ENCODE measurements around the gene VDR.

VDR gene

DNA sequence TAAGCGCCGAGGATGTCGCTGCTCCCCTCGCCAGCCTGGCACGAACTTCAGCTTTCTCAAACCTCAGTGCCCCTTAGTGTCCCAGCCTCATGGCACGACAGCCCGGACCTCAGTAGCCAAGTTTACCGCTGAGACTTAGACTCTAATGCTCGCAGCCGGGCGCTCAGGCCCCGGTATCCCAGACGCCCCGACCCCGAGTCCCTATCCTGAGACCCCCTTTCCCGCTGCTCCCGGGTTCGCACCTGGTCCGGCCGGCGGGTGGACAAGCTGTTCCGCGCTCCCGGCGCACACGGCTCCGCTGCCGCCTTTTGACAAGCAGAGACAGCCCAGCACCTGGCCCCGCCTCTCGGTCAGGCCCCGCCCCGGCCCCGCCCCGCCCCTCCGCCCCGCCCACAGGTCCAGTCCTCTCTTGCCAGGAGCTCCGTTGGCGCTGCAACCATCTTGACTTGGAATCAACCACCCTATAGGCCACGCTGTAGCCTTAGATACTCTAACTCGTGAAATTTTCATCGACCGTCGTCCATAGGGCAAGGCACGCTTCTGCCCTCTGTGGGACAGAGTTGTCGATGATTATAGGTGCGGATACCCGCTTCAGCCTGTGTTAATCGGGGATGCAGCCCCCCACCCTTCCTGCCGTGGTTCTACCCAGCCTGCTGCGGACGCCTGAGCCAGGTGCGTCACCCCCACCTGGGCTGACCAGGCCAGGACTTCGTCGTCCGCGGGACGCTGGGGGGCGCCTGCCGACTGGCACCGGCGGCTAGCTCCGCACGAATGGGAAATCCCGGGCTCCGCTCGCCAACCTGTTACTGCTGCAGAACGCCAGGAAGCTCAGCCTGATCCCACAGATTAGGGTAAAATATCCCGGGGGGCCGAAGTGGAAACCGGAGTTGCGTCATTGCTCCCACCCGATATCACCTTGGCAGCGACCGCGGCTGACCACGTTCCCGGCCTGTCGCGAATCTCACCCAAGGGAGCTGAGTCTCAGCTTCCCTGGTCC lies at the start of gene VDR:
Gene VDR, minus strand, starts transcription at position 282 of the 997 bp plus-strand sequence. CDS start 25,881 bp downstream, outside the sequence.
- peak; percentile 47 for DNase-seq (ENCODE audit: low read depth)

GRCh38 chr12:47954058-47954457 lies 49.3 kb upstream of the VDR start:
- DNase-seq (ENCODE audit: low read depth), result no peak

DNA sequence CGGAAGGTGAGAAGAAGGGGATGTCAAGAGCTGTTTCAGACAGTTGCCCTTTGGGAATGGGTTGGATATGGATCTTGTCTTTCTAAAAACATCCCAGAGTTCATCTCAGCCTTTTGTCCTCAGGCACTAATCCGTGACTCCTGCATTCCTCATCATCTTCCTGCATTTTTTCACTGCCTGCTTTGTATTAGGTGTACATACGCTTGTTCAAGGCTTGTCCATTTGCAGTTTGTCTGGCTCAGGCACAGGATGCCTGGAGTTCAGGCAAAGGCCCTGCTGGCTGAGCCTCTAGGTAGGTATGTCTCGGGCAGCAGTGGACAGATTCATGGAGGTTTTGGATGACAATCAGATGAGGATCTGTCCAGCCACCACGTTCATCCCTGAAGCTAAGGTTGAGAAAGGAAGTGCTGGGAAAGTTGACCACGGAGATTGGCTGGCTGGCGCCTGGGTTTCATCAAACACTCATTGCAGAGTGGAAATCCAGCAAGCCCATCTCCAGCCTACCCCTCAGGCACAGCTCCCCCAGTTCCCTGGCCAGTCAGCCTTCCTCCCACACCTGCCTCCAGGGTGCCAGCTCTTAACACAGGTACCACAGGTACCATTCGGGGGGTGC lies 46.2 kb upstream of the VDR start:
- DNase-seq (ENCODE audit: low read depth), result no peak

DNA sequence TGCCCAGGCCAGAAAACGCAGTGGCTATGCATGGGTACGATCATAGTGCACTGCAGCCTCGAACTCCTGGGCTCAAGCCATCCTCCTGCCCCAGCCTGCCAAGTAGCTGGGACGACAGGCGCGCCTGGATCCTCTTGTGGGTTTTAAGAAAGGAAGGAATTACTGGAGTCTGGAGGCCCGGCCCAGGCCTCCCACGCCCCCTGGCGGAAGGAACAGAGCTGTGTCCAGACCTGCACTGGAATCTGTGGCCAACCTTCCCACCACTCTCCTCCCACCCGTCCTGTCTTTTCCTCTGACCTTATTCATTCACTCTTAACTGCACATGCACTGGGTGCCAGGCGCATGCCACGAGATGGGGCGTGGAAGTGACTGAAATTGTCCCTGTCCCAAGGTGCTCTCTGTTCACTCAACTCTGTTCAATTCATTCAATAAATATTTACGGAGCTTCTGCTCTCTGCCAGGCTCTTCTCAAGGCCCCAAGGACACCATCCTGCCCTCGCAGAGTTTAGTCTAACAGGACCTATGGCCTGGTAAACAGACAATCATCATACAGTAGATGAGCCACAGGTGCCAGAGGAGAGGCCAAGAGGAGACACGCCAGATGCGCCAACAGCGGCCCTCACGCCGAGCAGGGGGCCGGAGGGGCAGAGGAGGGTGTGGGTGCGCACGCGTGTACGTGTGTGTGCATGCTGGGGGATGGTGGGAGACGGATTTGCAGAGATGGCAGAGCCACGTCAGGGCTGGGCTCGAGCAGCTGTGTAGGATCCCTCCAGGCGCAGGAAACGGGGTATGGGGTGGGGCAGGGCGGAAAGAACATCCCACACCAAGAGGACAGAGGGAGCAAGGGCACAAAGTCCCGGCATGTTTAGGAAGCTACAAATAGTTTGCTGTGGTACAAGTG lies 44.9 kb upstream of the VDR start:
- DNase-seq (ENCODE audit: low read depth), result no peak

DNA sequence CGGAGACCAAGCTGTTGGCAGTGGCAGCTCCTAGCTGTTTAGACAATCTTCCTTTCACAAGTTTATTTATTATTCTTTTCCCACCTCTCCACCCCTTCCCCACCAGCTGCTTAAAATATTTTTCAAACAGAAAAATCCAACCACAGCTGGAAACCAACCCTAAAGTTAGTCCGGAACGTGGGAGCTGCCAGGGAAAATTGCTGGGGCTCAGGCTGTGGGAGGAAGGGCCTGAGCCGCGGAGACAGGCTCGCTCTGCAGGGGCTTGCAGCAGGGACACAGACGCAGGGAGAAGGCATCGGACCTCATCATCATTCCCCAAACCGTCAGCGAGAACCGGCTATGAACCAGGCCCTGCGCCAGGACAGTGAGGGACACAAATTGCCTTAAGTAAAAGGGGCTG lies 42.5 kb upstream of the VDR start:
- no peak for DNase-seq (ENCODE audit: low read depth)

DNA sequence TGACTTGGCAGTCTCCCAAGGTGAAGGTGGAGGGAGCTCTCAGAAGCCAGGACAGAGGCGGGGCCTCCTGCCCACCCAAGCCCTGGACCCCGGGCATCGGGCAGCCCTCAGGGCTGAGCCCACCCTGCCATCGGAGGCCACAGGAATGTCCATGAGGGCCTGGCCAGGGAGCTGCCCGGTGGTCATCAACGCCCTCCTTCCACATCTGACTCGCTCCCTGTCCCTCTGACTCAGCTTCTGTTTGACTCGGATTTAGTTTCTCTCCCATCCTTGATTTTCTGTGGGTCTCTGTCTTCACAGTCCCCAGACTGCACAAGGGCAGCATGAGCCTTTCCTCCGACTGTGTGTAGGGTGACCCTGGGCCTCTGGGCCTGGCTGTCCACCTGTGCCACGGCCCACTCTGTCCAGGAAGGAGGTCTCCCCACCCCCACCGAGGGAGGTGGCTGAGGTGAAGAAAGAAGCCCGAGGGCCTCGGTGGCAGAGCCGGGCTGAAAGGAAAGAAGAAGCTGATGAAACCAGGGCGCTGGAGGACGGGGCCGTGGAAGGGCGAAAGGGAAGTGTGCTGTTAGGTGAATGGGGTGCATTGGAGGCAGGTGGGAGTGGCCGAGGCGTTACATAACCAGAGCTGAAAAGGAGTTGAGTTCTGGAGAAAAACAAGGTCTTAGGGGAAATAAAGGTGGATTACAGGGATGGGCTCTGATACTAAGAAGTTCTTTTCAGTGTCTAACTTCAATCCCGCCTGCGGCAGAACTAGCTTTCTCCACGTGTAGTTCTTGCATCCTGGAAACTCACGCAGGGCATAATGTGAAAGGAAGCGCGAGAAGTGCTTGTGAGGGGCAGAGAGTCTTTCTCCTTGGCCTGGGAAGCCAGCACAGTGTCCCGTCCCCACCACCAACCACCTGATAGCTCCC lies 41.9 kb upstream of the VDR start:
- no peak for DNase-seq (ENCODE audit: low read depth)

DNA sequence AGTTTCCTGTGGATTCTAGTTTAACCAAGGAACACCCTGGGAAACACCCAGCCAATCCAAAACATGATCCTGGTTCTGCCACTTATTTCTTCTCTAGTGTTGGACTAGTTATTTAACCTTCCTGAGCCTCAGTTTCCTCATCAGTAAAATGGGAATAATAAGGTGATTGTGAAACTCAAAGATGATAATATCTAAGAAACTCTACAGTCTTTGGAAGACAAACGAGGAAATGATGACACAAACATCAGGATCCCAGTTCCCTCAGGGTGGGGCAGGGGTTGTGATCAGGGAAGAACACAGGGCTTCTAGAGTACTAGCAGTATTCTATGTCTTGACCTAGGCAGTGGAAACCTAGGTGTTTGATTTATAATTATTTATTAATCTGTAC lies 40.5 kb upstream of the VDR start:
- no peak for DNase-seq (ENCODE audit: low read depth)

DNA sequence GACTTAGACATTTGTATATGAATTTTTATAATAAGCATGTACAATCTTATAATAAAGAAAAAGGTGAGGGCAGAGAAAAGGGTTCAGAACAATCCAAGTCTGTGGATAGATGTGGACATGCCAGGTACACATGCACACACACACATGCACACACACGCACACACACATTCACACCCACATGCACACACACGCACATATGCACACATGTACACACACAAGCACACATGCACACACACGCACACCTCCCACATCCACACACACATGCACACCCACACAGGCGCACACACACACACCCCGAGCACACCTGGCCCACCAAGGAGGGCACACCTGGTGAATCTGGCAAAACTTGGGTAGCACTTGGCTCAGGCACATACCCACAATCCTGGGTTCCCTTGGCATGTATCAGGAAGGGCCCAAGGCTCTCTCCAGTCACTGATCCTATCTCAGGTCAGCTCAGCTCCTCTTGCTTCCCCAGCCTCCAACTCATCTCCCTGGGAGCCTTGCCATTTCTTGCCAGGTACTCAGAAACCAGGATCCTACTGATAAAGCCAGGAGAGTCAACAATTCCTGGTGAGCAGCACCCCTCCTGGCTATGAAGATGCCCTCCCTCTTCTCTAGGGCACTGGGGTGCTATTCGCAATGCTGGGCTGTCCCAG lies 40.0 kb upstream of the VDR start:
- no peak for DNase-seq (ENCODE audit: low read depth)

DNA sequence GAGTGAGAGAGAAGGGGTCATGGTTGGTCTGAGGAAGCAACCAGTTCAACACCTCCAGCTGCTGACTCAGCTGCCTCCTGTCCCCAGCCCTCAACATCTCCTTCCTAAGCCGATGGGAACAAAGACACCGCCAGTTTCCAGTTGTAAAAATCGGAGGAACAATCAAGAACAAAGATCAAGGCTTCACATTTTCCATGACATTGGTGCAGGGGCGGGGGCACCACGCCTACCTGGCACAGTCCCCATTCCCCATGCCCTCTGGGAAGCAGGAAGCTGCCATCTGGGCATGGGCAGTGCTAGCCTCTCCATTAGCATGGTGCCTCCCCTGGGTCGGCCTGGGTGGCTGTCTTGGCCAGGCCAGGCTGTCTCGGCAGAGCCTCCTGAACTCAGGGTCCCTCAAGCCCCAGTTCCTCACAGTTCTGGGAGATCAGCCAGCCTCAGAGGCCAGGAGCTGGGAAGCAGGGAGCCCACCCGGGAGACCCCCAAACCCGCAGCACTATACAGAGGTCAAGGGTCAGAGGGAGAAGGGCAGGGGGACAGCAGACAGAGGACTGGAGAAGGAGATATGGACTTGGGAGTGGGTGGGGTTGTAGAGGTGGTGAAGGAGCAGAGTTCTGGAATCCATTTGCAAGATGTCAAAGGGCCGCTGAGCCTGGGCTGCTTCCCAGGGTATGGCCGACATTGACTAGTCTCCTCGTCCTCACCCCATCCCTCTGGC lies 39.0 kb upstream of the VDR start:
- DNase-seq (ENCODE audit: low read depth), result no peak

- DNase-seq (ENCODE audit: low read depth), result no peak
These were observed 37.9 kb upstream of the VDR start for GRCh38 chr12:47942614-47943225.

DNA sequence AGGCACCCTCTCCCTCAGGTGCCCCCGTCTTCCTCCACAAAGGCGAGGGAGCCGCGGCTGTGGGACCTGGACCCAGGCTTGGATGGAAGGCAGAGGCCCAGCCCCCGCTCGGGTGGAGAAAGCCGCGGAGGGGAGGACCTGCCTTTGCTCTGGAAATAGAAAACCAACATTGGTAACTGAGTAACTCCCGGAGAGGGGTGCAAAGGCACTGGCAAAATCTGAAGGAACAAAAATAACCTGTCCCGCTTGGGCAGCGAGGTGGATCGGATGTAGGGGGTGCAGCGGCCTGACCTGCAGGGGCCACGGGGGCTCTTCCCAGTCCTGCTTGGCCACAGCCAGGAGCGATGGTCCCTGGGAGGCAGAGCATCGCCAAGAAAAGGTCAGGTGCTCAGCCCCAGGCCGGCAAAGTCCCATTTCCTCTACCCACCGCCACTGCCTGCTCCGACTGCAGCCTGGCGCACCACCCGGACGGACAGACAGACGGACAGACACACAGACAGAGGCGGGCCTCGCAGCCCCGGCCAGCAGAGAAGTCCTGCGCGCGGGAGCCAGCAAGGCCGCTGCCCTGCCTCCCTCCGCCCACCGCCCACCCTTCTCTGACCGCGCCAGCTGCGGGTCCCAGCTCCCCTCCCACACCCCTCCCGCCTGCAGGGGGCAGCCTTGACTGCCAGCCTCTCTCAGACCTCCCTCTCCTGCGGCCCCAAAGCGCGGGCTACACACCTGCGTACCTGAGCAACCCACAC lies 37.2 kb upstream of the VDR start:
- DNase-seq (ENCODE audit: low read depth), result no peak

DNA sequence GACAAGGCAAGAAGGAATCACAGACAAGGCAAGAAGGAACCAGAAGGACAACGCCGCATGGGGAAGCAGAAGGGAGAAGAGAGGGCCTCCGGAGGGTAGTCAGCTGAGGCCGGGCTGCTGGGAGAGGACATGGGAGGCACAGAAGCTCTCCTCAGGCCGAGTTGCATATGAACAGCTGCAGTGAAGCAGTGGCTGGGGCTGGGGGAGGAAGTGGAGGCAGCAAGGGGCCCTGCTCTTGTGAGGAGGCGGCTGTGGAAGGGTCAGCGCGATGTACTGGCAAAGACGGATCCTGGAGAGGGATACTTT lies 36.6 kb upstream of the VDR start:
- no peak for DNase-seq (ENCODE audit: low read depth)

GRCh38 chr12:47940773-47941474 lies 36.1 kb upstream of the VDR start:
- no peak for DNase-seq (ENCODE audit: low read depth)

- DNase-seq (ENCODE audit: low read depth), result no peak
These were observed 34.3 kb upstream of the VDR start for GRCh38 chr12:47939009-47939601.

GRCh38 chr12:47938594-47938993 lies 33.8 kb upstream of the VDR start:
- DNase-seq (ENCODE audit: low read depth), result no peak

GRCh38 chr12:47938093-47938492 lies 33.3 kb upstream of the VDR start:
- peak; percentile 14 for DNase-seq (ENCODE audit: low read depth)

- DNase-seq (ENCODE audit: low read depth), result no peak
These were observed 30.4 kb upstream of the VDR start for GRCh38 chr12:47935184-47935583.

- DNase-seq (ENCODE audit: low read depth), result no peak
These were observed 26.4 kb upstream of the VDR start for GRCh38 chr12:47931187-47931586.

All from HS-5 (cell line).